Right lobe of liver (tissue), 4 donors: ENCODE measurements around the gene ACTL6B.

Experiments
- CTCF ChIP-seq, 4 donors: fragments of 200-600 bp in 3 of 4; fragments of 450-650 bp in 1 of 4; IDR thresholded peaks; one replicate each; pipeline versions ENCODE4 v1.5.1 to v1.8.0; 2016 to 2022; ENCODE audit warnings: antibody characterized with exemption in 4 of 4, mild to moderate bottlenecking in 2 of 4
- POLR2A ChIP-seq: fragments of 450-650 bp; IDR thresholded peaks from one replicate; pipeline ENCODE4 v1.6.1; 2017; ENCODE audit warnings: antibody characterized with exemption, mild to moderate bottlenecking
- donor health status: DM: no; HTN: no; CAD: no.
- donor health status: DM: no; HTN: no; CAD: no.
- donor health status: DM: no; HTN: yes; CAD: no.

- TF ChIP-seq CTCF (IDR thresholded peaks at IDR 0.05) (no peak), POLR2A (peak; percentile 17)
These were observed 29.6 kb downstream of the ACTL6B start for GRCh38 chr7:100626530-100627237.
